Posterior vena cava (tissue), 2 donors: ENCODE measurements around the gene GRM8. TPM values are rescaled to one million over a fixed set of nuclear protein-coding genes. Genes with fewer than 3 reads are reported as not detected.

Experiments
- DNase-seq: peaks from one replicate; pipeline ENCODE4 v3.0.0-alpha.2; 2020; ENCODE audit warnings: low spot score
- intact Hi-C, 2 donors: fragments of 100-400 bp; cut with DNase I; formaldehyde crosslinking; loops; one replicate each; pipeline versions ENCODE4 v1.14.1 to v1.14.2; 2022 to 2023
- total RNA-seq, 2 donors: library from RNA; stranded (reverse); fragmentation: NEBNext Ultra II Directional; extraction: Animal tissue kit (Norgen Biotek cat#: 25700); gene quantifications; one replicate each; pipeline ENCODE4 v1.2.1, GENCODE V29; 2021
- donor health status: DM: yes; HTN: yes; CAD: no.
- donor health status: DM: yes; HTN: yes; CAD: no.

The GRM8 gene
- total RNA-seq, 2 donors from 2014 or later: not detected

GRCh38 chr7:126656165-126656564 is 596.6 kb downstream of the GRM8 start:
- intact Hi-C loops: no loop called here
- no peak for DNase-seq

GRCh38 chr7:126637538-126637937 is 615.2 kb downstream of the GRM8 start:
- no peak for DNase-seq
- intact Hi-C loops: no loop called here

- no peak for DNase-seq
- intact Hi-C loops: no loop called here
Measured at GRCh38 chr7:126635545-126635944, 617.2 kb downstream of the GRM8 start.

- DNase-seq: no peak
- intact Hi-C loops: no loop called here
Measured at GRCh38 chr7:126608339-126608776, 644.4 kb downstream of the GRM8 start.

GRCh38 chr7:126606331-126606730 is 646.4 kb downstream of the GRM8 start:
- no peak for DNase-seq
- intact Hi-C loops: no loop called here

GRCh38 chr7:126605553-126605952 is 647.2 kb downstream of the GRM8 start:
- DNase-seq: no peak
- intact Hi-C loops: no loop called here

GRCh38 chr7:126605056-126605455 is 647.7 kb downstream of the GRM8 start:
- no peak for DNase-seq
- intact Hi-C loops: no loop called here

GRCh38 chr7:126589068-126589684 is 663.6 kb downstream of the GRM8 start:
- DNase-seq: no peak
- intact Hi-C loops: no loop called here

GRCh38 chr7:126578338-126578737 is 674.4 kb downstream of the GRM8 start:
- intact Hi-C loops: no loop called here
- DNase-seq: no peak

GRCh38 chr7:126574276-126575250 is 678.2 kb downstream of the GRM8 start:
- intact Hi-C loops: no loop called here
- DNase-seq: no peak

GRCh38 chr7:126570845-126571244 is 681.9 kb downstream of the GRM8 start:
- intact Hi-C loops: no loop called here
- no peak for DNase-seq

GRCh38 chr7:126569402-126569801 is 683.3 kb downstream of the GRM8 start:
- no peak for DNase-seq

GRCh38 chr7:126557271-126557670 is 695.5 kb downstream of the GRM8 start:
- no peak for DNase-seq
- intact Hi-C loops: no loop called here

More at GRCh38 chr7:126569402-126569801, 683.3 kb downstream of the GRM8 start:
- intact Hi-C loops: no loop called here

GRCh38 chr7:126541406-126541805 is 711.3 kb downstream of the GRM8 start:
- no peak for DNase-seq
- intact Hi-C loops: no loop called here

- no peak for DNase-seq
- intact Hi-C loops: no loop called here
Measured at GRCh38 chr7:126535176-126535575, 717.6 kb downstream of the GRM8 start.

- intact Hi-C loops: no loop called here
- no peak for DNase-seq
Measured at GRCh38 chr7:126533715-126534114, 719.0 kb downstream of the GRM8 start.

GRCh38 chr7:126529833-126530232 is 722.9 kb downstream of the GRM8 start:
- no peak for DNase-seq
- intact Hi-C loops: no loop called here

- intact Hi-C loops: no loop called here
- no peak for DNase-seq
Measured at GRCh38 chr7:126529254-126529653, 723.5 kb downstream of the GRM8 start.

- intact Hi-C loops: no loop called here
- no peak for DNase-seq
Measured at GRCh38 chr7:126525906-126526305, 726.8 kb downstream of the GRM8 start.

GRCh38 chr7:126524967-126525366 is 727.8 kb downstream of the GRM8 start:
- no peak for DNase-seq
- intact Hi-C loops: no loop called here

GRCh38 chr7:126511046-126511445 is 741.7 kb downstream of the GRM8 start:
- intact Hi-C loops: no loop called here
- DNase-seq: no peak
